Spinal cord (tissue), 10 donors: ENCODE data around the gene ATAD1. TPM values are rescaled to one million over a fixed set of nuclear protein-coding genes. Genes with fewer than 3 reads are reported as not detected.
"Not testable (repeated sequence)": the region's sequence is repeated elsewhere in the genome, so short reads cannot be mapped to it uniquely, and the experiment has no call there.

Source experiments
- DNase-seq, 6 donors: peaks; one replicate each; pipeline versions ENCODE4 v3.0.0 to v3.0.0-alpha.2; 2013 to 2015; ENCODE audit warnings: low spot score in 6 of 6, low read depth in 4 of 6
- H3K27ac ChIP-seq: one replicate; pipeline ENCODE4 v1.5.1; 2013; ENCODE audit warnings: low read depth, low read length, control low read depth
- H3K27me3 ChIP-seq: one replicate; pipeline ENCODE4 v1.6.1; 2013; ENCODE audit warnings: low read length; ENCODE audit not compliant: control insufficient read depth, insufficient read depth
- H3K36me3 ChIP-seq: one replicate; pipeline ENCODE4 v1.6.1; 2013; ENCODE audit warnings: low read length; ENCODE audit not compliant: control insufficient read depth, insufficient read depth
- H3K4me1 ChIP-seq: one replicate; pipeline ENCODE4 v1.6.1; 2013; ENCODE audit warnings: low read length; ENCODE audit not compliant: control insufficient read depth, insufficient read depth
- H3K4me3 ChIP-seq: one replicate; pipeline ENCODE4 v1.5.1; 2013; ENCODE audit warnings: low read depth, low read length, control low read depth
- H3K9me3 ChIP-seq: one replicate; pipeline ENCODE4 v1.6.1; 2013; ENCODE audit warnings: low read length; ENCODE audit not compliant: control insufficient read depth, insufficient read depth
- WGBS: methylation state at CpG from one replicate; pipeline ENCODE4 v1.1.5; 2013; ENCODE audit warnings: missing lambda C conversion rate; ENCODE audit not compliant: insufficient coverage; 5-methylcytosine and 5-hydroxymethylcytosine counted together
- polyA plus RNA-seq, 2 donors: library from polyadenylated mRNA; unstranded; fragments of 120-200 nt; gene quantifications; one replicate each; pipeline ENCODE4 v1.2.1, GENCODE V29; 2013; ENCODE audit not compliant: insufficient read length in 2 of 2
- total RNA-seq, 2 donors: library from RNA; depleted of rRNA in 1 of 2; stranded (reverse); fragments of 120-200 nt in 1 of 2; fragments of >200 nt in 1 of 2; gene quantifications; one replicate each; pipeline versions ENCODE4 v1.2.3 to v1.2.4, GENCODE V29; 2013 to 2014
- donor health status: healthy.

Gene ATAD1
- total and polyA plus RNA-seq, 4 donors = 52.7 to 91.5 (median 60.7) TPM

GRCh38 chr10:87804939-87805569 is 13.0 kb downstream of the ATAD1 start:
- Histone ChIP-seq H3K4me3 (no peak overlapping the region), H3K36me3 (peaks cover 5% of the 10 kb centered on the region)

GRCh38 chr10:87803831-87804230 is 14.2 kb downstream of the ATAD1 start:
- H3K4me1 ChIP-seq = no peaks in the 10 kb centered on the region
- H3K27me3 ChIP-seq = no peaks in the 10 kb centered on the region
- H3K9me3 ChIP-seq = peaks cover 5% of the 10 kb centered on the region
- DNase-seq = no peak
- peaks cover 5% of the 10 kb centered on the region for H3K36me3 ChIP-seq
- no peak overlapping the region for H3K27ac ChIP-seq
- no peak overlapping the region for H3K4me3 ChIP-seq

More at GRCh38 chr10:87804939-87805569, 13.0 kb downstream of the ATAD1 start:
- WGBS = 100% methylated on average over 2 of the region's 2 CpGs
- DNase-seq = no peak
- Histone ChIP-seq H3K9me3 (peaks cover 5% of the 10 kb centered on the region), H3K4me1 (no peaks in the 10 kb centered on the region), H3K27ac (no peak overlapping the region), H3K27me3 (no peaks in the 10 kb centered on the region)

GRCh38 chr10:87803328-87803727 is 14.7 kb downstream of the ATAD1 start:
- no peaks in the 10 kb centered on the region for H3K27me3 ChIP-seq
- no peak for DNase-seq
- H3K27ac ChIP-seq = no peak overlapping the region
- H3K4me1 ChIP-seq = no peaks in the 10 kb centered on the region
- 95% methylated on average over 3 of the region's 4 CpGs for WGBS
- peaks cover 5% of the 10 kb centered on the region for H3K9me3 ChIP-seq
- peaks cover 5% of the 10 kb centered on the region for H3K36me3 ChIP-seq
- no peak overlapping the region for H3K4me3 ChIP-seq

- H3K27me3 ChIP-seq, H3K4me3 ChIP-seq, H3K36me3 ChIP-seq, H3K4me1 ChIP-seq, H3K27ac ChIP-seq, H3K9me3 ChIP-seq: not testable (repeated sequence)
- DNase-seq = peak in 2 of 6 donors; percentile 1 to 3
- WGBS = no CpG with 5 or more reads among the region's 1 CpG
Measured at GRCh38 chr10:87801813-87802435, 16.1 kb downstream of the ATAD1 start.

- DNase-seq = no peak
- WGBS = no CpG with 5 or more reads among the region's 1 CpG
Measured at GRCh38 chr10:87799860-87800259, 18.2 kb downstream of the ATAD1 start.

GRCh38 chr10:87798082-87798481 is 19.9 kb downstream of the ATAD1 start:
- peaks cover 5% of the 10 kb centered on the region for H3K9me3 ChIP-seq
- peaks cover 3% of the 10 kb centered on the region for H3K36me3 ChIP-seq
- H3K4me1 ChIP-seq = no peaks in the 10 kb centered on the region
- H3K27ac ChIP-seq = no peak overlapping the region
- H3K4me3 ChIP-seq = no peak overlapping the region
- DNase-seq = no peak
- H3K27me3 ChIP-seq = no peaks in the 10 kb centered on the region
- 72% methylated on average over 2 of the region's 5 CpGs for WGBS

More at GRCh38 chr10:87799860-87800259, 18.2 kb downstream of the ATAD1 start:
- no peak overlapping the region for H3K4me3 ChIP-seq
- H3K27ac ChIP-seq = no peak overlapping the region
- H3K9me3 ChIP-seq = peaks cover 5% of the 10 kb centered on the region
- no peaks in the 10 kb centered on the region for H3K27me3 ChIP-seq
- H3K36me3 ChIP-seq = peaks cover 5% of the 10 kb centered on the region
- no peaks in the 10 kb centered on the region for H3K4me1 ChIP-seq

- H3K27me3 ChIP-seq = no peaks in the 10 kb centered on the region
- peaks cover 3% of the 10 kb centered on the region for H3K36me3 ChIP-seq
- WGBS = 83% methylated on average over 1 of the region's 3 CpGs
- H3K27ac ChIP-seq = no peak overlapping the region
- DNase-seq = no peak
- H3K9me3 ChIP-seq = no peaks in the 10 kb centered on the region
- no peaks in the 10 kb centered on the region for H3K4me1 ChIP-seq
- H3K4me3 ChIP-seq = no peak overlapping the region
Measured at GRCh38 chr10:87794285-87794684, 23.7 kb downstream of the ATAD1 start.

GRCh38 chr10:87790185-87790584 is 27.8 kb downstream of the ATAD1 start:
- no peak for DNase-seq
- Histone ChIP-seq H3K27ac (no peak overlapping the region), H3K4me3 (no peak overlapping the region), H3K27me3 (no peaks in the 10 kb centered on the region), H3K9me3 (no peaks in the 10 kb centered on the region), H3K36me3 (peaks cover 6% of the 10 kb centered on the region), H3K4me1 (no peaks in the 10 kb centered on the region)
- no CpG with 5 or more reads among the region's 3 CpGs for WGBS

GRCh38 chr10:87786421-87786820 is 31.6 kb downstream of the ATAD1 start:
- H3K27me3 ChIP-seq = no peaks in the 10 kb centered on the region
- no CpG with 5 or more reads among the region's 7 CpGs for WGBS

GRCh38 chr10:87782721-87783120 is 35.3 kb downstream of the ATAD1 start:
- WGBS = 98% methylated on average over 5 of the region's 6 CpGs
- no peaks in the 10 kb centered on the region for H3K4me1 ChIP-seq
- H3K9me3 ChIP-seq = no peaks in the 10 kb centered on the region
- DNase-seq = no peak
- H3K27ac ChIP-seq = no peak overlapping the region
- H3K4me3 ChIP-seq = no peak overlapping the region
- H3K27me3 ChIP-seq = no peaks in the 10 kb centered on the region
- peaks cover 11% of the 10 kb centered on the region for H3K36me3 ChIP-seq

More at GRCh38 chr10:87786421-87786820, 31.6 kb downstream of the ATAD1 start:
- Histone ChIP-seq H3K9me3 (no peaks in the 10 kb centered on the region), H3K36me3 (peaks cover 15% of the 10 kb centered on the region), H3K4me3 (no peak overlapping the region), H3K27ac (no peak overlapping the region), H3K4me1 (no peaks in the 10 kb centered on the region)
- no peak for DNase-seq
